Measurements from ENCODE around the gene TOMM34. TPM values are rescaled to one million over a fixed set of nuclear protein-coding genes. Genes with fewer than 3 reads are reported as not detected.

TOMM34 gene
- total RNA-seq, 1 donor from 2014 or later, result 45.8 TPM

DNA sequence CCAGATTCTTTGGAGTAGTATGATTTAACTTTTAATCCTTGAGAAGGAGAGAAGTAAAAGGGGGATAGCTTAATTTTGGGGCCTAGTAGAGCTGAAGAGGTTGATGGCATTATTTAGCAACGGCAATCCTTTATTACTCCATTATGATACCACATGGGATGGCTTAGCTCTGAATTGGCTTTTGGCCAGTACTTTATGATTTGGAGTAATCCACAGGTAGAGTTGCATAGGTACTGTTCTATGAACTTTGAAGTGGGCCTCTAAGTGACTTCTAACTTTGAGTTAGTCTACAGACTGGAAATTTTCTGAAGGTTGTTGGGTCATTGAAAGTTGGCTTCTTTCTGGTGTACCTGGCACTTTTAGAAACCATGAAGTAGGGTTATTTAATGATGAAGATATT, 63.1 kb downstream of the TOMM34 start:
- no peak overlapping the region for H3K9ac ChIP-seq (ENCODE audit: low read length)
- no peak overlapping the region for H3K4me2 ChIP-seq (ENCODE audit: low read length)
- no peak overlapping the region for H3K4me3 Mint-ChIP-seq (ENCODE audit: unreplicated experiment)
- no peak overlapping the region for H2AFZ ChIP-seq (ENCODE audit: low read depth, low read length)
- H3K4me1 Mint-ChIP-seq (ENCODE audit: low read depth, unreplicated experiment), result peaks cover 29% of the 10 kb centered on the region
- H3K36me3 Mint-ChIP-seq (ENCODE audit: low read depth, unreplicated experiment), result peaks cover 6% of the 10 kb centered on the region
- no peaks in the 10 kb centered on the region for H3K27me3 ChIP-seq (ENCODE audit: insufficient read depth, low read length)
- H3K27ac ChIP-seq (ENCODE audit: low read depth, low read length), result no peak overlapping the region
- H3K27me3 Mint-ChIP-seq (ENCODE audit: low read depth, unreplicated experiment), result no peaks in the 10 kb centered on the region
- peaks cover 100% of the 10 kb centered on the region for H3K79me2 ChIP-seq (ENCODE audit: insufficient read depth, low read length)
- H3K4me1 ChIP-seq (ENCODE audit: insufficient read depth, low read length), result peaks cover 8% of the 10 kb centered on the region
- peaks cover 100% of the 10 kb centered on the region for H4K20me1 ChIP-seq (ENCODE audit: insufficient read depth, low read length)
- DNase-seq (ENCODE audit: low read depth), result no peak
- no peaks in the 10 kb centered on the region for H3K9me3 ChIP-seq (ENCODE audit: insufficient read depth, low read depth, low read length)
- no peak for FAIRE-seq
- H3K36me3 ChIP-seq (ENCODE audit: insufficient read depth, low read length), result peaks cover 6% of the 10 kb centered on the region
- no peaks in the 10 kb centered on the region for H3K9me3 Mint-ChIP-seq (ENCODE audit: unreplicated experiment)
- TF ChIP-seq, protein P1, sequence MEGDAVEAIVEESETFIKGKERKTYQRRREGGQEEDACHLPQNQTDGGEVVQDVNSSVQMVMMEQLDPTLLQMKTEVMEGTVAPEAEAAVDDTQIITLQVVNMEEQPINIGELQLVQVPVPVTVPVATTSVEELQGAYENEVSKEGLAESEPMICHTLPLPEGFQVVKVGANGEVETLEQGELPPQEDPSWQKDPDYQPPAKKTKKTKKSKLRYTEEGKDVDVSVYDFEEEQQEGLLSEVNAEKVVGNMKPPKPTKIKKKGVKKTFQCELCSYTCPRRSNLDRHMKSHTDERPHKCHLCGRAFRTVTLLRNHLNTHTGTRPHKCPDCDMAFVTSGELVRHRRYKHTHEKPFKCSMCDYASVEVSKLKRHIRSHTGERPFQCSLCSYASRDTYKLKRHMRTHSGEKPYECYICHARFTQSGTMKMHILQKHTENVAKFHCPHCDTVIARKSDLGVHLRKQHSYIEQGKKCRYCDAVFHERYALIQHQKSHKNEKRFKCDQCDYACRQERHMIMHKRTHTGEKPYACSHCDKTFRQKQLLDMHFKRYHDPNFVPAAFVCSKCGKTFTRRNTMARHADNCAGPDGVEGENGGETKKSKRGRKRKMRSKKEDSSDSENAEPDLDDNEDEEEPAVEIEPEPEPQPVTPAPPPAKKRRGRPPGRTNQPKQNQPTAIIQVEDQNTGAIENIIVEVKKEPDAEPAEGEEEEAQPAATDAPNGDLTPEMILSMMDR (IDR thresholded peaks at IDR 0.05; ENCODE audit: insufficient read depth, low read depth, low read length), result no peak
- TF ChIP-seq EZH2 (IDR thresholded peaks at IDR 0.05; ENCODE audit: insufficient read depth, low read length), result no peak
- no peak overlapping the region for H3K27ac Mint-ChIP-seq (ENCODE audit: unreplicated experiment)
- H3K4me3 ChIP-seq (ENCODE audit: insufficient read depth, low read depth, low read length), result no peak overlapping the region

DNA sequence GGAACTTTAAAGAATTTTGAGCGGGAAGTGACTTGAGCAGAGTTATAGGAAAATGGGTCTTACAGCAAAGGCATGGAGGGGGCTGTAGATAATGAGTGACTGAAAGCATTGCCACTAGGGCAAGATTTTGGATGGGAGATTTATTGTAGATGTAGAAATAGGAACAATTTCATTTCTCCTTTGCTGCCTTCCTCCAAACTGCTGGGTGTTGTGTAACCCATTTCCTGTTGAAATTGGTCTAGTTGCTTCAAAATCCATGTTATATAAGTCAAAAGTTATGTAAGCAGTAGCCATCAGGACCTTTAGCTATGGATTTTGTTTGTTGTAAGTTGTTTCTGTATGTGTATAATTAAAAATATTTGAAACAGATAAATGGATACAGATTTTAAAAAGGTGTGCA, 63.6 kb downstream of the TOMM34 start:
- TF ChIP-seq, protein P1 (IDR thresholded peaks at IDR 0.05; ENCODE audit: insufficient read depth, low read depth, low read length), result no peak
- no peak for TF ChIP-seq EZH2 (IDR thresholded peaks at IDR 0.05; ENCODE audit: insufficient read depth, low read length)
- Histone ChIP-seq H4K20me1 (ENCODE audit: insufficient read depth, low read length) (peaks cover 100% of the 10 kb centered on the region), H3K79me2 (ENCODE audit: insufficient read depth, low read length) (peaks cover 100% of the 10 kb centered on the region), H3K36me3 (ENCODE audit: insufficient read depth, low read length) (peaks cover 3% of the 10 kb centered on the region), H3K4me1 (ENCODE audit: insufficient read depth, low read length) (peaks cover 3% of the 10 kb centered on the region), H3K27me3 (ENCODE audit: insufficient read depth, low read length) (no peaks in the 10 kb centered on the region), H3K4me2 (ENCODE audit: low read length) (no peak overlapping the region), H2AFZ (ENCODE audit: low read depth, low read length) (no peak overlapping the region), H3K9me3 (ENCODE audit: insufficient read depth, low read depth, low read length) (no peaks in the 10 kb centered on the region), H3K27ac (ENCODE audit: low read depth, low read length) (no peak overlapping the region), H3K9ac (ENCODE audit: low read length) (no peak overlapping the region), H3K4me3 (ENCODE audit: insufficient read depth, low read depth, low read length) (no peak overlapping the region)
- Mint-ChIP-seq H3K4me3 (ENCODE audit: unreplicated experiment) (no peak overlapping the region), H3K9me3 (ENCODE audit: unreplicated experiment) (no peaks in the 10 kb centered on the region), H3K27me3 (ENCODE audit: low read depth, unreplicated experiment) (no peaks in the 10 kb centered on the region), H3K4me1 (ENCODE audit: low read depth, unreplicated experiment) (peaks cover 26% of the 10 kb centered on the region), H3K36me3 (ENCODE audit: low read depth, unreplicated experiment) (peaks cover 8% of the 10 kb centered on the region), H3K27ac (ENCODE audit: unreplicated experiment) (no peak overlapping the region)
- no peak for DNase-seq (ENCODE audit: low read depth)
- no peak for FAIRE-seq

DNA sequence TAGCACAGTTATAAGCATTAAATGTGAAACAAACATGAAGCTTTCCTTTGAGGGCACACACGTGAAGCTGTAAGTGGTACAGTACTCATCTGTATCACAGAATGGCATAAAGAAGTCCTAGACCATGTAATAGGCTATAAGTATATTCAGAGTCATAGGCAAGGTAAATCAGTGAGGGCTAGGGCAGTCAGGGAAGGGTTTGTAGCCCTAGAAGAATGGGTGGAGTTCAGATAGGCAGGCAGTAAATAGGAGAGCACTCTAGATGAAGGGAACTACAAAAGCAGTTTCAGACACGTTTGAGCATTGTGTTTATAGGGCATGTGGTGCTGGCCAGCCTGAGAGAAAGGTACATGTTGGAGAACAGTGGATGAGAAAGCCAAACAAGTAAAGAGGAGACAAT, 65.2 kb downstream of the TOMM34 start:
- Histone ChIP-seq H4K20me1 (ENCODE audit: insufficient read depth, low read length) (peaks cover 98% of the 10 kb centered on the region), H3K27me3 (ENCODE audit: insufficient read depth, low read length) (no peaks in the 10 kb centered on the region), H2AFZ (ENCODE audit: low read depth, low read length) (no peak overlapping the region), H3K9me3 (ENCODE audit: insufficient read depth, low read depth, low read length) (no peaks in the 10 kb centered on the region), H3K36me3 (ENCODE audit: insufficient read depth, low read length) (no peaks in the 10 kb centered on the region), H3K79me2 (ENCODE audit: insufficient read depth, low read length) (peaks cover 99% of the 10 kb centered on the region), H3K4me3 (ENCODE audit: insufficient read depth, low read depth, low read length) (no peak overlapping the region), H3K9ac (ENCODE audit: low read length) (no peak overlapping the region), H3K27ac (ENCODE audit: low read depth, low read length) (no peak overlapping the region), H3K4me2 (ENCODE audit: low read length) (no peak overlapping the region), H3K4me1 (ENCODE audit: insufficient read depth, low read length) (no peaks in the 10 kb centered on the region)
- Mint-ChIP-seq H3K4me1 (ENCODE audit: low read depth, unreplicated experiment) (peaks cover 21% of the 10 kb centered on the region), H3K4me3 (ENCODE audit: unreplicated experiment) (peak overlapping the region; percentile 34), H3K27me3 (ENCODE audit: low read depth, unreplicated experiment) (no peaks in the 10 kb centered on the region), H3K27ac (ENCODE audit: unreplicated experiment) (peak overlapping the region; percentile 37), H3K36me3 (ENCODE audit: low read depth, unreplicated experiment) (peaks cover 6% of the 10 kb centered on the region), H3K9me3 (ENCODE audit: unreplicated experiment) (no peaks in the 10 kb centered on the region)
- no peak for FAIRE-seq
- DNase-seq (ENCODE audit: low read depth), result no peak
- TF ChIP-seq EZH2 (IDR thresholded peaks at IDR 0.05; ENCODE audit: insufficient read depth, low read length), result no peak
- TF ChIP-seq, protein P1 (IDR thresholded peaks at IDR 0.05; ENCODE audit: insufficient read depth, low read depth, low read length), result no peak

Other genes with a start within 250 kb of the TOMM34 start
- not detected in 2 replicates for gene CCN5, start 245.0 kb downstream of the TOMM34 start, total RNA-seq
- 0.14 and 0.17 TPM in 2 replicates for gene KCNK15, start 214.5 kb downstream of the TOMM34 start, total RNA-seq
- gene RIMS4, start 149.9 kb downstream of the TOMM34 start, total RNA-seq, result 0.48 and 0.53 TPM in 2 replicates
- 228 and 236 TPM in 2 replicates for gene YWHAB, start 74.7 kb downstream of the TOMM34 start, total RNA-seq
- 48.7 and 50.2 TPM in 2 replicates for gene PABPC1L, start 50.3 kb downstream of the TOMM34 start, total RNA-seq
- 32.9 and 41.4 TPM in 2 replicates for gene STK4, start 6.1 kb upstream of the TOMM34 start, total RNA-seq
- 2.2 and 2.3 TPM in 2 replicates for gene KCNS1, start 140.7 kb upstream of the TOMM34 start, total RNA-seq
- gene WFDC5, start 154.8 kb upstream of the TOMM34 start, total RNA-seq, result not detected in 2 replicates
- gene WFDC12, start 164.1 kb upstream of the TOMM34 start, total RNA-seq, result not detected in 2 replicates
- gene PI3, start 214.5 kb upstream of the TOMM34 start, total RNA-seq, result not detected in 2 replicates
- gene SEMG1, start 246.6 kb upstream of the TOMM34 start, total RNA-seq, result not detected in 2 replicates

Measured in astrocyte (in vitro differentiated cells and primary cell).